Stomach (tissue), 9 donors: ENCODE data around the gene OLFML1. TPM values are rescaled to one million over a fixed set of nuclear protein-coding genes. Genes with fewer than 3 reads are reported as not detected.

ENCODE experiments used
- DNase-seq, 2 donors: peaks; one replicate each; pipeline versions ENCODE4 v3.0.0 to v3.0.0-alpha.2; 2013 to 2019
- H3K27ac ChIP-seq, 5 donors: fragments of 200-600 bp in 4 of 5; sonication (generic) in 4 of 5; one replicate each; pipeline ENCODE4 v1.5.1; 2013 to 2019; ENCODE audit warnings: mild to moderate bottlenecking in 1 of 5, moderate library complexity in 1 of 5
- H3K27me3 ChIP-seq, 3 donors: fragments of 200-600 bp; sonication (generic); one replicate each; pipeline ENCODE4 v1.5.1; 2017 to 2019; ENCODE audit warnings: mixed run types in 1 of 3
- H3K36me3 ChIP-seq, 4 donors: fragments of 200-600 bp; sonication (generic); 1 replicate in 3 of 4; 2 replicates in 1 of 4; pipeline ENCODE4 v1.5.1; 2016 to 2019
- H3K4me1 ChIP-seq, 4 donors: fragments of 200-600 bp; sonication (generic); one replicate each; pipeline ENCODE4 v1.5.1; 2016 to 2019
- H3K4me3 ChIP-seq, 4 donors: fragments of 200-600 bp; sonication (generic) in 3 of 4; one replicate each; pipeline ENCODE4 v1.5.1; 2016 to 2019; ENCODE audit warnings: mild to moderate bottlenecking in 1 of 4
- H3K9me3 ChIP-seq, 4 donors: fragments of 200-600 bp; sonication (generic); one replicate each; pipeline ENCODE4 v1.5.1; 2016 to 2019
- EP300 ChIP-seq: sonication (generic); formaldehyde crosslinking; IDR thresholded peaks from one replicate; pipeline ENCODE4 v1.6.1; 2017; ENCODE audit warnings: antibody characterized with exemption
- POLR2A ChIP-seq, 4 donors: fragments of 450-650 bp; IDR thresholded peaks; one replicate each; pipeline ENCODE4 v1.6.1; 2016; ENCODE audit warnings: antibody characterized with exemption in 4 of 4, control low read depth in 2 of 4, mild to moderate bottlenecking in 1 of 4, moderate library complexity in 1 of 4
- POLR2AphosphoS5 ChIP-seq, 3 donors: sonication (generic); formaldehyde crosslinking; IDR thresholded peaks; one replicate each; pipeline ENCODE4 v1.6.1; 2016; ENCODE audit warnings: antibody characterized with exemption in 3 of 3
- WGBS, 5 donors: extraction: QIAGEN DNeasy Blood & Tissue Kit in 3 of 5; methylation state at CpG; one replicate each; pipeline versions ENCODE4 v1.1.5 to v1.1.7; 2013 to 2018; 5-methylcytosine and 5-hydroxymethylcytosine counted together
- intact Hi-C: fragments of 100-400 bp; cut with DNase I; formaldehyde crosslinking; loops from one replicate; pipeline ENCODE4 v1.15.1; 2023; ENCODE audit warnings: low total_unique reads
- polyA plus RNA-seq, 3 donors: library from polyadenylated mRNA; stranded (reverse); fragments of 200-250 nt; gene quantifications; one replicate each; pipeline ENCODE4 v1.2.3, GENCODE V29; 2013
- total RNA-seq, 5 donors: library from RNA; depleted of rRNA; stranded (reverse); fragments of >200 nt; gene quantifications; one replicate each; pipeline versions ENCODE4 v1.1.0 to v1.2.3, GENCODE V29; 2014 to 2016
- TF ChIP-seq, protein P1 (sequence below), 7 experiments: fragments of 450-650 bp in 4 of 7; fragments of 200-600 bp in 3 of 7; sonication (generic) in 3 of 7; IDR thresholded peaks; one replicate each; pipeline ENCODE4 v1.5.1; 2016 to 2019; ENCODE audit warnings: antibody characterized with exemption in 7 of 7, control low read depth in 2 of 7, mild to moderate bottlenecking in 1 of 7
- donor health status: healthy with polysubstance abuse.
- donor health status: Bipolar disorder and iron deficiency.
- donor health status: healthy.

The OLFML1 gene
- total and polyA plus RNA-seq, 8 donors: 0.90 to 14.9 (median 2.6) TPM; not detected in 3

DNA sequence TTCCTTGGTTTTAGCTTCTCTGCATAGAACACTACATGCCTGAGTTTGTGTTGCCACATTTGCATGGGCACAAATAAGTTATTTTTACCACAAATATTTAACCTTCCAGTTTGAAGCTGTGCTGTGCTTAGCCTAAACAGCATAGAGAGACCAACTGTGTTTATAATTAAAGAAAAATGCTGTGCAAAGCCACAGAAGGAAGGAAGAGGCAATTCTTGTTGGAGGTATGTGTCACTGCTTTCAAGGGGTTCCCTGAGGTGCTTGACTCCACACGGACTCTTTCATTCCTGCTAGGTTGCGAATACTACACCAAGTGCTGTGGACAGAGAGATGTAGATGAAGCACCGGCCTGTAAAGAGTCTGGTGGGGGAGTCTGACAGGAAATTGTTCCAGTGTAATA, 47.6 kb upstream of the OLFML1 start:
- Histone ChIP-seq H3K27ac (no peak overlapping the region), H3K27me3 (no peaks in the 10 kb centered on the region), H3K4me3 (no peak overlapping the region), H3K9me3 (no peaks in the 10 kb centered on the region), H3K36me3 (no peaks in the 10 kb centered on the region), H3K4me1 (peaks cover 0 to 8% (median 3%) of the 10 kb centered on the region in 4 donors)
- DNase-seq: no peak
- TF ChIP-seq, protein P1, sequence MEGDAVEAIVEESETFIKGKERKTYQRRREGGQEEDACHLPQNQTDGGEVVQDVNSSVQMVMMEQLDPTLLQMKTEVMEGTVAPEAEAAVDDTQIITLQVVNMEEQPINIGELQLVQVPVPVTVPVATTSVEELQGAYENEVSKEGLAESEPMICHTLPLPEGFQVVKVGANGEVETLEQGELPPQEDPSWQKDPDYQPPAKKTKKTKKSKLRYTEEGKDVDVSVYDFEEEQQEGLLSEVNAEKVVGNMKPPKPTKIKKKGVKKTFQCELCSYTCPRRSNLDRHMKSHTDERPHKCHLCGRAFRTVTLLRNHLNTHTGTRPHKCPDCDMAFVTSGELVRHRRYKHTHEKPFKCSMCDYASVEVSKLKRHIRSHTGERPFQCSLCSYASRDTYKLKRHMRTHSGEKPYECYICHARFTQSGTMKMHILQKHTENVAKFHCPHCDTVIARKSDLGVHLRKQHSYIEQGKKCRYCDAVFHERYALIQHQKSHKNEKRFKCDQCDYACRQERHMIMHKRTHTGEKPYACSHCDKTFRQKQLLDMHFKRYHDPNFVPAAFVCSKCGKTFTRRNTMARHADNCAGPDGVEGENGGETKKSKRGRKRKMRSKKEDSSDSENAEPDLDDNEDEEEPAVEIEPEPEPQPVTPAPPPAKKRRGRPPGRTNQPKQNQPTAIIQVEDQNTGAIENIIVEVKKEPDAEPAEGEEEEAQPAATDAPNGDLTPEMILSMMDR (IDR thresholded peaks at IDR 0.05): no peak
- TF ChIP-seq POLR2A (IDR thresholded peaks at IDR 0.05) (no peak), POLR2AphosphoS5 (IDR thresholded peaks at IDR 0.05) (no peak), EP300 (no peak)
- intact Hi-C loops: no loop called here
- WGBS, 5 donors: 84 to 92% (median 91%) methylated on average over 3 of the region's 3 CpGs

DNA sequence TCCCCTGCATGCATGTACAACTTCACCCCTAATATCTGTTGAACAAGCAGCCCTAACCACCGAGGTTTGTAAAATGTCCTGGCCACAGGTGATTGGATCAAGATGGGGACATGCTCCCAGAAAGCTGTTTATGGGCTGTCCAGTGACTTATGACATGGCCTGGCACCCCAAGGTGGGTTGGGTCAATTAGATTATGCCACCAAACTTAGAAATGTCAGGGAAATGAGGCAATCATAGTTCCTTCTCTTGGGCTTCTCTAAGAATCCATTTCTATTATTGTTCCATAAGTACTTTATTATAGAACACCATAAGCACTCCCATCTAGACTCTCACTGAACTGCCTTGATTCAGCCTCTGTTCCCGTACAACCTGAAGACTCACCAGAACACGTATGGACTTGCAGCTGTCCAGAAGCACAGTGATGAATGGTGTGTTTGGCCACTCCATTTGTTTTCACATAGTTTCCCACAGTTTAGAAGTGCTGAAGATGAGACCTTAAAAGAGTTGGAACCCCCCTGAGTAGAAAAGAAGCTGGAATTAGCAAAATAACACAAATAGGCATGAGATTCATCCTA, 45.5 kb upstream of the OLFML1 start:
- no peak for DNase-seq
- H3K27me3 ChIP-seq: no peaks in the 10 kb centered on the region
- WGBS, 5 donors: 75 to 94% (median 91%) methylated on average over 3 of the region's 3 CpGs
- H3K9me3 ChIP-seq: no peaks in the 10 kb centered on the region
- TF ChIP-seq POLR2A (IDR thresholded peaks at IDR 0.05) (no peak), POLR2AphosphoS5 (IDR thresholded peaks at IDR 0.05) (no peak), EP300 (no peak)
- TF ChIP-seq, protein P1 (IDR thresholded peaks at IDR 0.05): no peak
- no peaks in the 10 kb centered on the region for H3K36me3 ChIP-seq
- intact Hi-C loops: no loop called here
- no peak overlapping the region for H3K27ac ChIP-seq
- no peak overlapping the region for H3K4me3 ChIP-seq
- peaks cover 0 to 8% (median 3%) of the 10 kb centered on the region in 4 donors for H3K4me1 ChIP-seq

DNA sequence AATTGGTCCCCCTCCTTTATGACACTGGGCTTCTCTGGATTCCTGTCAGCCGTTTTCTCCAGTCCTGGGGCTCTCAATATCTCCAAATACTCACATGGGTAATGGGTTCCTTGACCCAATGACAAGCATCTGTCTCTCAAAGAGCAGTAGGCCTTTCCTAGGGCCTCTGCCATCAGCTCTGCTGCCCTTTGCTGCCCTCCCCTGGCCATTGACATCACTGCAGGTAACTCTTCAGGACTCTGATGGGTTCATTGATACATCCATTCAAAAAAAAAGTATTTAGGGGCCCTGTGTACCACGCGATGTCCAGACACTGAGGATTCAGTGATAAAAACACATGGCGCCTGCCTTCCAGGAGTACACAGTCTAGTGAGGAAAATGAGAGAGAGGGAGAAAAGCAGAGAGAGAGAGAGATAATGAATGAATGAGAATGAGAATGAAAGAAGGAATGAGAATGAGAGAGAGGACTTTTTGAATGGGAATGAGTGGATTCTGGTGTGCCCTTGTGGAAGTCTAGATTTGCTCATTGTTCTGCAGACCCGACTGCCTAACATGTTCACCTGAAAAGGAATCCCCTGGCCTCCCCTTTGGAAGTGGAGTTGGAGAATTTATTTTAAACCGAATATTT, 42.6 kb upstream of the OLFML1 start:
- 27 to 33% (median 27%) methylated on average over 6 of the region's 6 CpGs for WGBS, 5 donors

DNA sequence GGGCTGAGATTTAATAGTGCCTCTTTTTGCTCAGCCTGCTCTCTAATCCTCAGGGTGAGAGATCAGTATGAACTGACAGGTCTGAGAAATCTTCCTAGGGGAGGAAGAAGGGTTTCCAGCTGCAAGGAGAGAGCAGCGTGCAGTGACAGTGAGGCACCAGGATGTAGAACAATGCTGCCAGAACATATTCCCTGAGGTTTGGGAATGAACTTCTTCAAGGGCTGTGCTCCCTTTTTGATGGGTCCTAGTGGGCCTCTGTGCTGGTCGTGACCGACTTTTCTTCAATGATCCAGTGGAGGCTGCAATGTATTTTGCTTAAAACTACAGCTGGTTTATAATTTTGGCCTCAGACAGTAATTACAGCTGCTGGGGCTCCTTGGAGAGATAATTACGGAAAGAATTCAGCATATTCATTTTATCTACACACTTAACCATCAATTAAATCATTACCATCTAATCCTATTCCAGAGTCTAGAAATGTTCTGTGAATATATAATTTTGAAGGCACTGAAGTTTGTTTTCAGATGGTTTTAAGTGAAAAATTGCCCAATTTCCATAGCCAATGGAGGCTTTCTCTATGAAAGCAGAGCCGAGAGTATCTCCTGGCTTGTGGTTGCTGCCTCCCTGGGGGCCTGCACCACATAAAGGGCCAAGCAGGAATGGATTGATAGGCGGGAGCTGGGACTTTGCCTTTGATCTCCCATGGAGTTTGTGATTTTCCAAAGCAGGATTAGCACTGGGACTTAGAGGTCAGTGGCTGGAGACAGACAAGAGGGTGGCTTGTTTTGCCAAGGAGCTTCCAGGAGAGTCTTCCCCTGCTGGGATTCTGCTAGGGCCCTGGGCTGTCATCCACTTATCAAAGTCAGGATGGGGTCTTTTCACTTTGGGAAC, 41.0 kb upstream of the OLFML1 start:
- intact Hi-C loops: no loop called here
- no peaks in the 10 kb centered on the region for H3K27me3 ChIP-seq
- H3K9me3 ChIP-seq: no peaks in the 10 kb centered on the region
- H3K4me1 ChIP-seq: peaks cover 0 to 2% (median 0%) of the 10 kb centered on the region in 4 donors
- DNase-seq: no peak
- no peaks in the 10 kb centered on the region for H3K36me3 ChIP-seq
- TF ChIP-seq, protein P1 (IDR thresholded peaks at IDR 0.05): no peak
- TF ChIP-seq POLR2A (IDR thresholded peaks at IDR 0.05) (no peak), EP300 (no peak), POLR2AphosphoS5 (IDR thresholded peaks at IDR 0.05) (no peak)
- no peak overlapping the region for H3K27ac ChIP-seq
- H3K4me3 ChIP-seq: no peak overlapping the region
- WGBS, 5 donors: 73 to 84% (median 78%) methylated on average over 6 of the region's 6 CpGs

More for the DNA sequence above, 42.6 kb upstream of the OLFML1 start:
- TF ChIP-seq, protein P1 (IDR thresholded peaks at IDR 0.05): peak in 5 of 7 experiments; percentile 24 to 78 (median 71)
- TF ChIP-seq EP300 (no peak), POLR2A (IDR thresholded peaks at IDR 0.05) (no peak)
- H3K4me3 ChIP-seq: no peak overlapping the region
- DNase-seq: peak; percentile 76 to 79
- H3K4me1 ChIP-seq: no peaks in the 10 kb centered on the region
- intact Hi-C loops: no loop called here
- H3K27ac ChIP-seq: no peak overlapping the region
- no peaks in the 10 kb centered on the region for H3K36me3 ChIP-seq
- no peaks in the 10 kb centered on the region for H3K9me3 ChIP-seq
- no peaks in the 10 kb centered on the region for H3K27me3 ChIP-seq
